ENCODE measurements around the gene FRG2B. TPM values are rescaled to one million over a fixed set of nuclear protein-coding genes. Genes with fewer than 3 reads are reported as not detected.
"Not testable (repeated sequence)": the region's sequence is repeated elsewhere in the genome, so short reads cannot be mapped to it uniquely, and the experiment has no call there.

Gene FRG2B
- total RNA-seq = not detected

DNA sequence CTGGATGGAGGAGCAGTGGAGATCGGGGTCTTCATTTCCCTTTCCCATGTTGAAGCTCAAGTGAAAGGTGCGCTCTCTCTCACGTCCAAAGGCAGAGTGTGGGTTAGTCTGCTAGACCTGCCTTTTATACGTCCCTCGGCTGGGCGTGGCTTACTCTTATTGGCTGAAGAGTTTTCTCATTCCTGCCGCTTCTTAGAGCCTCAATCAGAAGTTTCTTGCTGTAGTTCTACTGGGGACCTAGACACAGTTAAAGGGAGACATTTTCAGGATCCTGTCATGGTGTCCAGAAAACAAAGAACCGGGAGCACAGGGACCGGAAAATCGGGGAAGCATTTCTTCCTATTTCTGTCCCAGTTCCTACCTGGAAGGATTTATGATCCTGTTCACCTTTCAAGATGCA, at the start of gene FRG2B:
Gene FRG2B (minus strand): TSS at position 101 of the 400 bp plus-strand sequence. CDS start 53 bp downstream, at position 48.
- FAIRE-seq = not testable (repeated sequence)

GRCh38 chr10:133667446-133667845, 40.9 kb upstream of the FRG2B start:
- not testable (repeated sequence) for DNase-seq (ENCODE audit: low spot score in 2 of 2); FAIRE-seq

More for the DNA sequence above, at the start of gene FRG2B:
- not testable (repeated sequence) for DNase-seq (ENCODE audit: low spot score in 2 of 2)

DNA sequence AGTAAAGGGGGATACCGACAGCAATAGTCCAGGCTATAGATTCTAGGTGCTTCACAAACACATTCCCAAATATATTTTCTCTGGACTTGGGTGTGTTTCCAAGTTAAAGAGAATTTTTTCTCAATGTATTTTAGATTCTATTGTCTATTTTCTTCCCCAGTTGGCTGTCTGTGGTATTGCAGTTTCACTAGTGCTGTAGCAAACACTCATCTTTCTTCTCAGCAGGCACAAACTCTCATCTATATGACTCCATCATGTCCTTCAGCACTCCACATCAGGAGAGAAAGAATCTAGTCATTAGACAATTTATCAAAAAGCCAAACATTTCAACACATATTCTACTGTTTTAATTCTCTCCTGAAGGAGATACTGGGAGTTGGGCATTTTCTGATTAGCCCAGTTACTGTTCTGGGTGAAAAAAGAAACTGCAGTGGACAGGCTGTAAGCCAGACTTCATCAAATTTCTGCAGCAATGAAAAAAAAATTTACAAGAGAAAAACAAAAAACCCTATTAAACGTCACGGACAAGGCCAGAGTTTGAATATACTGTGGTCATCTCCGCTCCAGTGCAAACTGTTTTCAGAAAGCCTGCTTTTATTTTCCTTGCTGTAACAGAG, 37.1 kb upstream of the FRG2B start:
- DNase-seq (ENCODE audit: low spot score in 2 of 2); FAIRE-seq: not testable (repeated sequence)

DNA sequence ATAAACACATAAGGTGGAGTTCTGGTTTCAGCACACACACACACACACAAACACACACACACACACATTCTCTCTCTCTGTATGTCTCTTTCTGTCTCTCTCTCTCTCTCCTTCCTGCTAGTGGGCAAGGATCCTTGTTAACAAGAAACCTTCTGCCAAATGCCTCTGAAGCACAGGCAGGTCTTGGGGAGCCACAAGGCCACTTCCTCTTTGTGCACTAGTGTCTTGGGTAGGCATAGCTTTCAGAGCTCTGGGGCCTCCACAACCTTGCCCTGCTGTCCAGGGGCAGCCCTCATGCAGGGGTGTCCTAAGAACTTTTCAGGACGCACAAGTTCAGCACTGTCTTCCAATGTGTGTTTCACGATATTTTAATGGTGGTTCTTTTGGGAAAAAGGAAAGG, 34.5 kb upstream of the FRG2B start:
- not testable (repeated sequence) for FAIRE-seq; DNase-seq (ENCODE audit: low spot score in 2 of 2)

DNA sequence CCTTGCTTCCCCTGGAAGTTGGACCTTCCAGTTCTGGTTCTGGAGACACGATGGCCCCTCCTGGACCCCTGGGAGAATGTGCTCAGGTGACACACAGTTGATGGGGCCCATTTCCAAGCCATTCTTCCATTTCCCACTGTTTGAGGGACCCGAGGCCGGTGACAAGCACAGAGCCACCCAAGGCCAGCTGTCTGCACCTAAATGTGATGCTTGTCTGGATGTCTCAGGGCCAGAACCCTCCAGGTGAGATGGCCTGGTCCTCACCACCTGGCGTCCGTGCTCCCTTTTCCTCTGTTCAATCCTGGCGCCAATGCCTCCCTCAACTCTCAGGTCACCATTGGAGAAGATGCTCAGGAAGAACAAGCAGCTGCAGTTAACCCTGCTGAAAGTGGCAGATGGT, 33.9 kb upstream of the FRG2B start:
- FAIRE-seq; DNase-seq (ENCODE audit: low spot score in 2 of 2): not testable (repeated sequence)

- not testable (repeated sequence) for DNase-seq (ENCODE audit: low spot score in 2 of 2); FAIRE-seq
Observed at GRCh38 chr10:133657276-133657675, 30.7 kb upstream of the FRG2B start.

GRCh38 chr10:133648872-133649455, 22.4 kb upstream of the FRG2B start:
- not testable (repeated sequence) for DNase-seq (ENCODE audit: low spot score in 2 of 2); FAIRE-seq

- FAIRE-seq = not testable (repeated sequence)
Observed at GRCh38 chr10:133647075-133647748, 20.6 kb upstream of the FRG2B start.

DNA sequence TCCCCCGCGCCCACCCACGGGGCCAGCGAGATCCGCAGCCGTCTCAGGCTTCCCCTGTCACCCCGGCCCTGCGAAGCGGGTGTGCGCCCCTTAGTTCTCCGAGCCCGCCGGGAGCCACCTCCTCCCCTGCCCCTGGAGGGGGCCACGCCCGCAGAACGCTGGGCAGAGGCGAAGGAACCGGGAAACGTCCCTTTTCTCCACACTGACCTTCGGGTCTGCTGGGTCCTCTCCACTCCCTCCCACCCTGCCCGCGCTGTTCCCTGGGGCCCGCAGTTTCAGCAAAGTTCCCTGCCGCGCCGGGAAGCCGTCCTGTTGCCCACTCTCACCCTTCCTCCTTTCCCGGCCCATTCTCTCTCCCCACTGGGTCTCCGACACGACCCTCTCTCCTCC, 11.2 kb upstream of the FRG2B start:
- not testable (repeated sequence) for FAIRE-seq

More at GRCh38 chr10:133647075-133647748, 20.6 kb upstream of the FRG2B start:
- not testable (repeated sequence) for DNase-seq (ENCODE audit: low spot score in 2 of 2)

DNA sequence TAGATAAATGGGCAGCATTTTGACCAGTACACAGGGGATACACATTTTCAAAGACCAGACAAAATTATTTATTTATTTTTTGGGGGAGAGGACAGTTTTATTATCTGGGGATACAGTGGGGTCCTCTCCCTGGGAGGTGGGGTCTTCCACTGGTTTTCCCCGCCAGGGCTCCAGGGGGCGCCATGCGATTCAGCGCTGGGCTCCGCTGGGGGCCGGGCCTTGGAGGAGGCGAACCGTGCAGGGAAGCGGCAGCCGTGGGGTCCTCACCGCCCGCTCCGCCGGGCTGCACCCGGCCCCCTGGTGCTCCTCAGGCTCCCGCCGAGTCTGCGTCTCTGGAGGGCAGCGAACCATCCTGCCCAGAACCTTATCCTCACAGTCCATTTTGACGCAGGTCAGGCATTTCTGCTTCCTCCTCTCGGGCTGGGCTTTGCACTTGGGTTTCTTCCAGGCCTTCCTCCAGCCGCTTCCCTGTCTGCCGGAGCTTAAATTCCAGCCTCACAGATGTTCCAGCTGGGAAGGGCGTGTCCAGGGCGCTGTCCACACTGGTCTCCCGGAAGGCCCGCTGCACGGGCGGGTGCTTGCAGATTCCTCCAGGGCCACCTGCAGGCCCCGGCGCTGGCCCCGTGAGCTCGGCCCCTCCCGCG, 10.7 kb upstream of the FRG2B start:
- not testable (repeated sequence) for FAIRE-seq; DNase-seq (ENCODE audit: low spot score in 2 of 2)

More for the DNA sequence above, 11.2 kb upstream of the FRG2B start:
- DNase-seq (ENCODE audit: low spot score in 2 of 2) = not testable (repeated sequence)

DNA sequence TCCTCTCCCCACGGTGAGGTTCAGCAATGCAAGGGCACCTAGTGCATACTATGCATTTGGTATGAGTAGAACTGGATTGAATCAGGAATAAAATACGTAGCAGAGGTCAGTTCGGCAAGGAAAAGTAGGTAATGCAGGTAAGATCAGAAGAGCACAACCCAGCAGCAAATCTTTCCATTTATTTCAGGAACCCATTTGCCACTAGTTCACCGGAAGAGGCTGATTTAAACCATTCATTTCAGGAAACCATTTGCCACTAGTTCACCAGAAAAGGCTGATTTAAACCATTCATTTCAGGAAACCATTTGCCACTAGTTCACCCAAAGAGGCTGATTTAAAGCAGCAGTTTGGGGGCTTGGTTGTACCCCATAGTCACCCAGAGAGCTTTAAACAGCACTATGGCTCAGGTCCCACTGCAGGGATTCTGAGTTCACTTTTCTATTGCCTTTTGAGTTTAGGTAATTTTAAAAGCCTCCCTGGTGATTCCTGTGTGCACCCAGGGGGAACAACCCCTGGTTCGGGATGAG, 4.2 kb upstream of the FRG2B start:
- FAIRE-seq; DNase-seq (ENCODE audit: low spot score in 2 of 2): not testable (repeated sequence)

GRCh38 chr10:133622544-133622943, 4.1 kb downstream of the FRG2B start:
- DNase-seq (ENCODE audit: low spot score in 2 of 2); FAIRE-seq: not testable (repeated sequence)

DNA sequence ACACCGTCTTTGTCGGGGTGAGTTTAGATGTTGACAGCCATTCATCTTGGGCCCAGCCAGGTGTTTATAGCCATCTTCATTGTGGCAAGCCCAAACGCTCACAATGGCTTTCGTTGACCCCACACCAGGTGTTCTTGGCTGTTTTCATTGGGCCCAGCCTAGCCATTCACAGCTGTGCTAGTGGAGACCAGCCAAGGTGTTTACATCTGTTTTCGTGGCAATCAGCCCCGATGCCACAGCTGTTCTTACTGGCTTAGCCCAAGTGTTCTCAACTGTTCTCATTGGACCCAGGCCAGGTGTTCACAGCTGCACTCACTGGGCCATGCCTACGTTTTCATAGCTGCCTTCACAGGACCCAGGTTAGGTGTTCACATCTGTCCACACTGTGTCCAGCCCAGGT, 7.7 kb downstream of the FRG2B start:
- DNase-seq (ENCODE audit: low spot score in 2 of 2) (no peak), FAIRE-seq (no peak)

GRCh38 chr10:133617196-133617595, 9.4 kb downstream of the FRG2B start:
- no peak for FAIRE-seq
- DNase-seq (ENCODE audit: low spot score in 2 of 2) = no peak

GRCh38 chr10:133616371-133617130, 10.0 kb downstream of the FRG2B start:
- DNase-seq (ENCODE audit: low spot score in 2 of 2) (no peak), FAIRE-seq (no peak)

GRCh38 chr10:133614830-133615580, 11.6 kb downstream of the FRG2B start:
- DNase-seq (ENCODE audit: low spot score in 2 of 2) = no peak
- FAIRE-seq = no peak

DNA sequence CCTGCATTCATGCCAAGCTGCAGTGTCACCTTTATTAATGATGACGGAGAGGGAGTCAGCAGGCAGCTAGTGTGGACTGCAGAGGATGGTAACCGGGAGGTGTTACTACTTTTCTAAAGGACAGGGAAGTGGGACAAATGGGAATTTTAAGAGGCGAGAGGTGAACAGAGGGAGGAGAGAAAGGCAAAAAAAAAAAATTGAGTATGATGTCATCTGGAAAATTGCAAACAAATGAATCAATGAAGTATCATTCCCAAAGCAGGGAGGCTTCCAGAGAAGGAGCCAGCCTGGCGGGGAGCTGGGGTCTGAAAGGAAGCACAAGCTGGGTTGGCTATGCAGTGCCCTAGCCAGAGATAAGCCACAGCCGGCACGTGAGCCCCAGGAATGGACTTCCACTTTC, 12.9 kb downstream of the FRG2B start:
- no peak for DNase-seq (ENCODE audit: low spot score in 2 of 2)
- no peak for FAIRE-seq

GRCh38 chr10:133611079-133611478, 15.5 kb downstream of the FRG2B start:
- DNase-seq (ENCODE audit: low spot score in 2 of 2) (no peak), FAIRE-seq (no peak)

DNA sequence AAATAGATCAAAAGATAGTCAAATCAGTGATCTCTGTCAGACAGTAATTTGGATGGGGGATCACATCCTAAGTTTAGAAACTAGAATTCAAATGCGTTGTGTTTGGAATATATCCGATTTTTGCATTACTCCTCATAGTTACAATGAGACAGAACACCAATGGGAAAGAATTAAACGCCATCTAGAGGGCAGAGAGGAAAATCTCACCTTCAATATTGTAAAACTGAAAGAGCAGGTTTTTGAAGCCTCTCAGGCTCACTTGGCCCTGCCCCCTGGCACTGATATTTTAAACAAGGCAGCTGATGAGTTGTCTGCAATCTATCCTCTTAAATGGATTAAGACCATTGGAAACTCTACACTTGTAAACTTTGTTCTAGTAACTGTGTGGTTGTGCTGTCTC, 17.7 kb downstream of the FRG2B start:
- FAIRE-seq (no peak), DNase-seq (ENCODE audit: low spot score in 2 of 2) (peak in 1 of 2 donors; percentile 31)

Measured in frontal cortex (tissue), 4 donors.